PC-9 (cell line): ENCODE measurements around the gene TAPBP. TPM values are rescaled to one million over a fixed set of nuclear protein-coding genes. Genes with fewer than 3 reads are reported as not detected.

Experiments
- BruUV-seq: library from RNA; stranded (reverse); fragments of 400-500 nt; replicated peaks from 2 replicates; lab custom pipeline; 2021; lab: Mats Ljungman, UMichigan
- CTCF ChIA-PET: fragments of 300-600 bp; sonication (Branson Sonifier 250); formaldehyde crosslinking; loops from one replicate; lab custom pipeline; 2022; ENCODE audit warnings: antibody characterized with exemption; lab: Charles Lee
- POLR2A ChIA-PET: fragments of 300-600 bp; sonication (Branson Sonifier 250); formaldehyde crosslinking; loops from one replicate; lab custom pipeline; 2022; ENCODE audit warnings: antibody characterized with exemption; ENCODE audit not compliant: unreplicated experiment; lab: Charles Lee
- DNase-seq, 2 experiments: peaks; one replicate each; pipeline versions ENCODE4 v3.0.0 to v3.0.0-alpha.2; 2015 to 2022; ENCODE audit warnings: mixed read lengths in 1 of 2
- H2AFZ ChIP-seq: fragments of 200-600 bp; sonication (generic); 2 replicates; pipeline ENCODE4 v1.8.1; 2017; ENCODE audit warnings: antibody characterized with exemption
- H3F3A ChIP-seq: fragments of 200-600 bp; sonication (generic); 2 replicates; pipeline ENCODE4 v1.8.1; 2017; ENCODE audit warnings: antibody characterized with exemption, mild to moderate bottlenecking, low read depth; ENCODE audit not compliant: insufficient read depth
- H3K27ac ChIP-seq: fragments of 200-600 bp; sonication (generic); 2 replicates; pipeline ENCODE4 v1.6.1; 2016; ENCODE audit warnings: mixed run types
- H3K27me3 ChIP-seq: fragments of 200-600 bp; sonication (generic); 2 replicates; pipeline ENCODE4 v1.6.1; 2016; ENCODE audit warnings: low read depth, mixed run types; ENCODE audit not compliant: insufficient read depth
- H3K36me3 ChIP-seq: fragments of 200-600 bp; sonication (generic); 2 replicates; pipeline ENCODE4 v1.6.1; 2016; ENCODE audit warnings: low read depth, mixed run types
- H3K4me1 ChIP-seq: fragments of 200-600 bp; sonication (generic); replicated peaks from 2 replicates; pipeline ENCODE4 v1.6.1; 2016; ENCODE audit warnings: mixed run types; ENCODE audit not compliant: insufficient read depth
- H3K4me2 ChIP-seq: fragments of 200-600 bp; sonication (generic); 2 replicates; pipeline ENCODE4 v1.6.1; 2017; ENCODE audit warnings: mixed run types
- H3K4me3 ChIP-seq: fragments of 200-600 bp; sonication (generic); 2 replicates; pipeline ENCODE4 v1.6.1; 2016; ENCODE audit warnings: mixed run types
- H3K79me2 ChIP-seq: fragments of 200-600 bp; sonication (generic); 2 replicates; pipeline ENCODE4 v1.6.1; 2017; ENCODE audit warnings: low read depth, mixed run types
- H3K9me2 ChIP-seq: fragments of 200-600 bp; sonication (generic); 2 replicates; pipeline ENCODE4 v1.8.1; 2017; ENCODE audit warnings: mild to moderate bottlenecking; ENCODE audit not compliant: insufficient read depth
- H3K9me3 ChIP-seq: fragments of 200-600 bp; sonication (generic); 2 replicates; pipeline ENCODE4 v1.8.1; 2016; ENCODE audit warnings: low read depth; ENCODE audit not compliant: insufficient read depth
- H4K20me1 ChIP-seq: fragments of 200-600 bp; sonication (generic); 2 replicates; pipeline ENCODE4 v1.8.1; 2017; ENCODE audit not compliant: insufficient read depth
- EZH2 ChIP-seq: fragments of 200-600 bp; sonication (generic); IDR thresholded peaks from 2 replicates; pipeline ENCODE4 v1.8.0; 2017; ENCODE audit warnings: antibody characterized with exemption, low read depth
- intact Hi-C: fragments of 100-400 bp; cut with micrococcal nuclease; formaldehyde crosslinking; loops from one replicate; pipeline ENCODE4 v1.10.0; 2022; ENCODE audit not compliant: unreplicated experiment
- total RNA-seq: library from RNA; stranded (reverse); gene quantifications from 2 replicates; pipeline ENCODE4 v1.2.3, GENCODE V29; 2021
- TF ChIP-seq, protein P1 (sequence below): fragments of 200-600 bp; sonication (generic); conservative IDR thresholded peaks from 2 replicates; pipeline ENCODE4 v1.6.1; 2017; ENCODE audit warnings: mixed run types, antibody characterized with exemption, mild to moderate bottlenecking, moderate library complexity

TAPBP gene
- total RNA-seq, 1 experiment from 2014 or later = 156 TPM

DNA sequence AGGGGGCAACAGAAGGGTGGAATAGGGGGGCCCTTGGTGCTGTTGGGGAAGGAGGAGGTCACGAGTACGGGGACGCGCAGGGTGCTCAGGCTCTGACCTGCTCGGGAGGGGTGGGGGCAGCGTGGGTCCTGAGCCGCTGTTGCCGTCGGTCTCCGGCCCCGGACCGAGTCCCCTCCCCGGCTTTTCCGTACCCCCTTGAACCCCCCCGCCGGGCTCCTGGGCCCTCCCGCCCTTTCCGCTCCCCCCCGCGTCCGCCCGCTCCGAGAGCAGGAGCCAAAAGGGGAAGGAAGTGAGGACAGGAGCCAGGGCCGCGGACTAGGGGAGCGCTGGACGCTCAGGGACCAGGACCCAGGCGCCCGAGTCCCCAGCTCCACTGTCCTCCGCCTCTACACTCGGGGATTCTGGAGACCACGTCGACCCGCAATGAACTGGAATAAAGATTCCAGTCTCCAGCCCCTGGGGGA lies 15.1 kb downstream of the TAPBP start, which contains the start of gene RGL2:
Gene RGL2 (minus strand): TSS at position 170 of the 464 bp plus-strand sequence. CDS start 332 bp downstream, outside the sequence.
- H3K9me2 ChIP-seq = no peaks in the 10 kb centered on the region
- no peaks in the 10 kb centered on the region for H3K9me3 ChIP-seq
- ChIA-PET POLR2A (interaction anchor here (0.7 to 1.6 kb wide), 7 partner anchors 9 to 634 kb away, joined by 3 to 25 read pairs (median 5); partner anchors contain the start of gene ZBTB22), CTCF (interaction anchor here (0.5 kb wide), 1 partner anchor 884 kb away, joined by 8 read pairs; no protein-coding TSS in a partner anchor)
- peak within 1 kb of the TSS; percentile 74 for H2AFZ ChIP-seq
- intact Hi-C loops = loop anchor here (1.0 to 5.0 kb wide), 5 partner anchors 14 to 113 kb away; partner anchors contain the start of genes B3GALT4, KIFC1, PHF1 and RXRB
- peak within 1 kb of the TSS; percentile 99 for H3K4me2 ChIP-seq
- no TSS peak for BruUV-seq
- H3K27ac ChIP-seq = peak within 1 kb of the TSS; percentile 88
- TF ChIP-seq, protein P1, sequence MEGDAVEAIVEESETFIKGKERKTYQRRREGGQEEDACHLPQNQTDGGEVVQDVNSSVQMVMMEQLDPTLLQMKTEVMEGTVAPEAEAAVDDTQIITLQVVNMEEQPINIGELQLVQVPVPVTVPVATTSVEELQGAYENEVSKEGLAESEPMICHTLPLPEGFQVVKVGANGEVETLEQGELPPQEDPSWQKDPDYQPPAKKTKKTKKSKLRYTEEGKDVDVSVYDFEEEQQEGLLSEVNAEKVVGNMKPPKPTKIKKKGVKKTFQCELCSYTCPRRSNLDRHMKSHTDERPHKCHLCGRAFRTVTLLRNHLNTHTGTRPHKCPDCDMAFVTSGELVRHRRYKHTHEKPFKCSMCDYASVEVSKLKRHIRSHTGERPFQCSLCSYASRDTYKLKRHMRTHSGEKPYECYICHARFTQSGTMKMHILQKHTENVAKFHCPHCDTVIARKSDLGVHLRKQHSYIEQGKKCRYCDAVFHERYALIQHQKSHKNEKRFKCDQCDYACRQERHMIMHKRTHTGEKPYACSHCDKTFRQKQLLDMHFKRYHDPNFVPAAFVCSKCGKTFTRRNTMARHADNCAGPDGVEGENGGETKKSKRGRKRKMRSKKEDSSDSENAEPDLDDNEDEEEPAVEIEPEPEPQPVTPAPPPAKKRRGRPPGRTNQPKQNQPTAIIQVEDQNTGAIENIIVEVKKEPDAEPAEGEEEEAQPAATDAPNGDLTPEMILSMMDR = no peak
- no peak for TF ChIP-seq EZH2
- peak within 1 kb of the TSS; percentile 75 for H3K4me3 ChIP-seq
- peaks cover 58% of the 10 kb centered on the region for H3K79me2 ChIP-seq
- no peaks in the 10 kb centered on the region for H3K27me3 ChIP-seq
- peaks cover 23% of the 10 kb centered on the region for H3K4me1 ChIP-seq
- no peaks in the 10 kb centered on the region; the same call in 1 of the 2 replicates for H4K20me1 ChIP-seq
- DNase-seq = peak; percentile 33 to 61
- H3F3A ChIP-seq = peaks cover 42% of the 10 kb centered on the region
- no peaks in the 10 kb centered on the region for H3K36me3 ChIP-seq

DNA sequence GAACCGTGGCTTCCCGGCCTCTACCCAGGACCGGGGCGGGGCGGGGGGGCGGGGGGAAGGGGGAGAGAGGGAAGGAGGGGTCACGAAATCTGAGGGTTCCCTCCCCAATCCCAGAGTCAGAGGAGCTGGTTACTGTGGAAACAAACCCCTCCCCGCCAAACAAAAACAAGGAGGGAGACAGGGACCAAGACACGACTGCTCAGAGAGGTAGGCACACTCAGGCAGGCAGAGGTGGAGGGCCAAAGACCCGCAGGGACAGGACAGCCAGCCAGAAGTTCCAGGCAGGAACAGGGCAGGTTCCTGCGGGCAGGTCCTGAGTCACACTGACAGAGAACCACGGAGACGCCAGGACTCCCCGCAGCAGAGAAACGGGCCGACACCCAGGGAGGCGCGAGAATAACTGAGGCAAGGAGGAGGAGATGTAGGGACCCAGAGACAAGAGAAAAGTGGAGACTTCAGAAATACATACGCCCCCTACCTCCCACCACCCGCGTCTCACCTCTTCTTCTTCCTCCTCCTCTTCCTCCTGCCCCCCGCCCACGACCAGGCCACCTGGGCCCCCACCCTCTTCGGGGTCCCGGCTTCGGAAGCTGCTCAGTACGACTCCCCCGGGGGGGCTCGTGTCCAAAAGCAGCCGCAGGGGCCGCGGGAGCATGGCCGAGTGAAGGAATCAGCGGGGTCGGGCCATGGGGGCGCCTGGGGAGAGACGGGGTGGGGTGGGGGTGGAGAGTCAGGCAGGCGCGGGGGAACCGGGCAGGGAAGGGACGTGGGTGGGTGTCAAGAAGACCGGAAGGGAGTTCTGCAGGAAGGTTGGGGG lies 15.7 kb downstream of the TAPBP start:
- no peaks in the 10 kb centered on the region for H3K9me3 ChIP-seq
- no peak for TF ChIP-seq EZH2
- TF ChIP-seq, protein P1 = no peak
- ChIA-PET CTCF (interaction anchor here (0.5 to 0.6 kb wide), 2 partner anchors 11 to 884 kb away, joined by 5 to 8 read pairs; no protein-coding TSS in a partner anchor), POLR2A (interaction anchor here (0.6 to 1.6 kb wide), 9 partner anchors 9 to 1560 kb away, joined by 3 to 25 read pairs (median 5); partner anchors contain the start of genes PFDN6, RPS18, VPS52 and WDR46)
- H4K20me1 ChIP-seq = no peaks in the 10 kb centered on the region; the same call in 1 of the 2 replicates
- H2AFZ ChIP-seq = peak overlapping the region; percentile 74
- DNase-seq = peak; percentile 85 to 89
- H3F3A ChIP-seq = peaks cover 39% of the 10 kb centered on the region
- intact Hi-C loops = loop anchor here (2.0 to 5.0 kb wide), 4 partner anchors 15 to 114 kb away; partner anchors contain the start of genes B3GALT4, PHF1, RXRB and SLC39A7
- BruUV-seq = no TSS peak
- H3K4me1 ChIP-seq = peaks cover 23% of the 10 kb centered on the region
- H3K27me3 ChIP-seq = no peaks in the 10 kb centered on the region
- peak overlapping the region; percentile 75 for H3K4me3 ChIP-seq
- peaks cover 57% of the 10 kb centered on the region for H3K79me2 ChIP-seq
- peak overlapping the region; percentile 88 for H3K27ac ChIP-seq
- no peaks in the 10 kb centered on the region for H3K9me2 ChIP-seq
- no peaks in the 10 kb centered on the region for H3K36me3 ChIP-seq
- peak overlapping the region; percentile 99 for H3K4me2 ChIP-seq

DNA sequence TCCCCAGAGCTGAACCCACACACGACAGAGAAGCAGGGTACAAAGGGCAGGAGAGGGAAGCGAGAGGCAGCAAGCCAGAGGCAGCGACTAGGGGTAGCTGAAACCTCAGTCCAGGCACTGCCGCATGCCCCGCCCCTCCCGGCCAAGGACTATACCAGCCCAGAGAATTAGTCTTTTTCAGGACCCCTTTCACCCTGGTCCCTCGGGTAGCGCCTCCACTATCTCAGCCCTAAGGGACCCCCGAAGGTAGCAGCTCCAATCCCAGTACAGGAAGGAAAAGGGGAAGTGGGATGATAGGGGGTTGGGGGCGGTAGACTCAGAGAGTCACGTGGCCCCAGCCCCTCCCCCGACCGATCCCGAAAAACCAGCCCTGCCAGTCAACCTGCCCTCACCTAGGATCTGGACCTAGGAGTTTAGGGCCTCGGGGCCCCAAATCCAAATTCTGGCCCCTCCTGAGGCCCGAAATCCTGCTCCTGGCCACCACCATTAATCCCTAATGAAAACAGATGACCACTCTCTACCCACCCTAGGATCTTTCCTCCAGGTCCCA lies 16.4 kb downstream of the TAPBP start:
- H3K27me3 ChIP-seq = no peaks in the 10 kb centered on the region
- ChIA-PET POLR2A (interaction anchor here (0.6 to 1.0 kb wide), 9 partner anchors 8 to 1559 kb away, joined by 3 to 9 read pairs (median 5); partner anchors contain the start of genes PFDN6, RPS18, VPS52 and WDR46), CTCF (interaction anchor here (0.6 kb wide), 2 partner anchors 10 to 28 kb away, joined by 3 to 5 read pairs; no protein-coding TSS in a partner anchor)
- peaks cover 50% of the 10 kb centered on the region for H3K79me2 ChIP-seq
- intact Hi-C loops = loop anchor here (5.0 kb wide), 1 partner anchor 115 kb away; the partner anchor contains the start of gene PHF1
- H3K36me3 ChIP-seq = peaks cover 2% of the 10 kb centered on the region; the same call in 1 of the 2 replicates
- H3K27ac ChIP-seq = peak overlapping the region; percentile 88
- H3K9me2 ChIP-seq = no peaks in the 10 kb centered on the region
- TF ChIP-seq, protein P1 = no peak
- TF ChIP-seq EZH2 = no peak
- peak overlapping the region; percentile 75 for H3K4me3 ChIP-seq
- H3F3A ChIP-seq = peaks cover 40% of the 10 kb centered on the region
- no peaks in the 10 kb centered on the region; the same call in 1 of the 2 replicates for H4K20me1 ChIP-seq
- DNase-seq = peak; percentile 73 to 89
- no peaks in the 10 kb centered on the region for H3K9me3 ChIP-seq
- peak overlapping the region; percentile 74 for H2AFZ ChIP-seq
- BruUV-seq = no TSS peak
- peaks cover 23% of the 10 kb centered on the region for H3K4me1 ChIP-seq
- H3K4me2 ChIP-seq = peak overlapping the region; percentile 99
